SK-N-SH (cell line): ENCODE measurements around the gene CPLANE2. TPM values are rescaled to one million over a fixed set of nuclear protein-coding genes. Genes with fewer than 3 reads are reported as not detected.

Experiments used
- CTCF ChIA-PET: fragments of 300-600, 350-600 bp; formaldehyde crosslinking; extraction: SDS; loops from one replicate; lab custom pipeline; 2021; lab: Yijun Ruan, JAX
- POLR2A ChIA-PET: fragments of 350-600 bp; sonication (Branson Sonifier 250); formaldehyde crosslinking; extraction: SDS; loops from one replicate; lab custom pipeline; 2020; ENCODE audit warnings: antibody characterized with exemption, inconsistent platforms; lab: Yijun Ruan, JAX
- DNase-seq: peaks from one replicate; pipeline ENCODE4 v3.0.0; 2012
- H2AFZ ChIP-seq: fragments of 200-600 bp; sonication (generic); 2 replicates; pipeline ENCODE4 v1.8.1; 2016; ENCODE audit warnings: antibody characterized with exemption, mild to moderate bottlenecking, low read depth
- H3F3A ChIP-seq: fragments of 200-600 bp; sonication (generic); replicated peaks from 2 replicates; pipeline ENCODE3; 2016; ENCODE audit warnings: antibody characterized with exemption, mild to moderate bottlenecking; ENCODE audit not compliant: insufficient read depth
- H3K27ac ChIP-seq, 2 experiments: fragments of 200-500 bp in 1 of 2; fragments of 200-600 bp in 1 of 2; sonication (Bioruptor generic) in 1 of 2; sonication (generic), shearing (Covaris generic) in 1 of 2; 2 replicates each; pipeline versions ENCODE4 v1.5.1 to v1.6.1; 2014 to 2016; ENCODE audit warnings: low read depth in 2 of 2, inconsistent platforms in 1 of 2, low read length in 1 of 2, mild to moderate bottlenecking in 1 of 2, mixed read lengths in 1 of 2
- H3K27me3 ChIP-seq: fragments of 200-600 bp; sonication (generic), shearing (Covaris generic); 2 replicates; pipeline ENCODE4 v1.6.1; 2016; ENCODE audit warnings: mixed run types; ENCODE audit not compliant: insufficient read depth
- H3K36me3 ChIP-seq, 2 experiments: fragments of 200-500 bp in 1 of 2; fragments of 200-600 bp in 1 of 2; sonication (Bioruptor generic) in 1 of 2; sonication (generic) in 1 of 2; replicated peaks in 1 of 2; 2 replicates each; pipeline versions ENCODE3 to v1.5.1; 2014 to 2016; ENCODE audit warnings: low read length in 1 of 2, mild to moderate bottlenecking in 1 of 2; ENCODE audit not compliant: insufficient read depth in 2 of 2, control insufficient read depth in 1 of 2
- H3K4me1 ChIP-seq, 2 experiments: fragments of 200-500 bp in 1 of 2; fragments of 200-600 bp in 1 of 2; sonication (Bioruptor generic) in 1 of 2; sonication (generic), shearing (Covaris generic) in 1 of 2; 2 replicates each; pipeline versions ENCODE4 v1.5.1 to v1.6.1; 2014 to 2016; ENCODE audit warnings: low read depth in 1 of 2, low read length in 1 of 2, mixed run types in 1 of 2; ENCODE audit not compliant: insufficient read depth in 2 of 2, control insufficient read depth in 1 of 2
- H3K4me2 ChIP-seq: fragments of 200-600 bp; sonication (generic), shearing (Covaris generic); 2 replicates; pipeline ENCODE4 v1.6.1; 2017; ENCODE audit warnings: mixed run types
- H3K4me3 ChIP-seq, 2 experiments: fragments of 200-500 bp in 1 of 2; fragments of 200-600 bp in 1 of 2; sonication (Bioruptor generic) in 1 of 2; sonication (generic), shearing (Covaris generic) in 1 of 2; 2 replicates each; pipeline versions ENCODE4 v1.5.1 to v1.8.1; 2014 to 2016; ENCODE audit warnings: low read depth in 2 of 2, inconsistent platforms in 1 of 2, low read length in 1 of 2, mild to moderate bottlenecking in 1 of 2, mixed read lengths in 1 of 2, moderate library complexity in 1 of 2
- H3K79me2 ChIP-seq: fragments of 200-600 bp; sonication (generic); 2 replicates; pipeline ENCODE4 v1.8.1; 2017; ENCODE audit warnings: mild to moderate bottlenecking; ENCODE audit not compliant: insufficient read depth
- H3K9ac ChIP-seq: fragments of 200-600 bp; sonication (generic); 2 replicates; pipeline ENCODE4 v1.6.1; 2017; ENCODE audit warnings: mixed run types
- H3K9me2 ChIP-seq: fragments of 200-600 bp; sonication (generic); 2 replicates; pipeline ENCODE4 v1.6.1; 2017; ENCODE audit warnings: mixed run types
- H3K9me3 ChIP-seq: fragments of 200-600 bp; sonication (generic); 2 replicates; pipeline ENCODE4 v1.6.1; 2017; ENCODE audit warnings: mixed run types, mild to moderate bottlenecking, moderate library complexity
- H4K20me1 ChIP-seq: fragments of 200-600 bp; sonication (generic); 2 replicates; pipeline ENCODE4 v1.6.1; 2017; ENCODE audit warnings: mild to moderate bottlenecking, mixed run types; ENCODE audit not compliant: insufficient read depth
- ELF1 ChIP-seq: IDR thresholded peaks from 2 replicates; pipeline ENCODE4 v1.4.0; 2012
- EZH2phosphoT487 ChIP-seq: fragments of 200-600 bp; sonication (generic); IDR thresholded peaks from 2 replicates; pipeline ENCODE4 v1.6.1; 2017; ENCODE audit warnings: low read depth, mixed run types, mild to moderate bottlenecking, antibody characterized with exemption, moderate library complexity, borderline replicate concordance
- FOSL2 ChIP-seq: IDR thresholded peaks from 2 replicates; pipeline ENCODE4 v1.4.0; 2012; ENCODE audit warnings: low read depth, mild to moderate bottlenecking, moderate library complexity, borderline replicate concordance
- FOXM1 ChIP-seq: IDR thresholded peaks from 2 replicates; pipeline ENCODE4 v1.4.0; 2012; ENCODE audit warnings: low read depth, mild to moderate bottlenecking
- MXI1 ChIP-seq: IDR thresholded peaks from 2 replicates; pipeline ENCODE4 v1.6.1; 2012; ENCODE audit warnings: mild to moderate bottlenecking, low read depth, low read length, improper control_type of control experiment
- RAD21 ChIP-seq: IDR thresholded peaks from 2 replicates; pipeline ENCODE4 v1.6.1; 2012; ENCODE audit warnings: mild to moderate bottlenecking, low read length
- RCOR1 ChIP-seq: fragments of 150-350 bp; IDR thresholded peaks from 2 replicates; pipeline ENCODE4 v1.6.1; 2017; ENCODE audit warnings: antibody characterized with exemption, low read length
- RXRA ChIP-seq: IDR thresholded peaks from 2 replicates; pipeline ENCODE4 v1.4.0; 2012; ENCODE audit warnings: low read depth, mild to moderate bottlenecking, borderline replicate concordance
- SIN3A ChIP-seq: IDR thresholded peaks from 2 replicates; pipeline ENCODE4 v1.6.1; 2012; ENCODE audit warnings: low read depth, mild to moderate bottlenecking, low read length, moderate library complexity, borderline replicate concordance
- SMC3 ChIP-seq: IDR thresholded peaks from 2 replicates; pipeline ENCODE4 v1.6.1; 2012; ENCODE audit warnings: low read depth, low read length, improper control_type of control experiment
- TAF1 ChIP-seq: IDR thresholded peaks from 2 replicates; pipeline ENCODE4 v1.6.1; 2012; ENCODE audit warnings: low read depth, mild to moderate bottlenecking, low read length, moderate library complexity, borderline replicate concordance
- TCF12 ChIP-seq: IDR thresholded peaks from 2 replicates; pipeline ENCODE4 v1.4.0; 2012
- YY1 ChIP-seq: IDR thresholded peaks from 2 replicates; pipeline ENCODE4 v1.4.0; 2012; ENCODE audit warnings: low read depth, mild to moderate bottlenecking
- ZBTB33 ChIP-seq: IDR thresholded peaks from 2 replicates; pipeline ENCODE4 v1.4.0; 2012; ENCODE audit warnings: low read depth, borderline replicate concordance
- WGBS: methylation state at CpG from one replicate; pipeline ENCODE4 v1.1.6; 2017; ENCODE audit warnings: low lambda C conversion rate; 5-methylcytosine and 5-hydroxymethylcytosine counted together
- polyA plus RNA-seq, 3 experiments: library from polyadenylated mRNA; depleted of rRNA; stranded (reverse); fragments of >200 nt; gene quantifications; 2 replicates each; pipeline ENCODE4 v1.2.3, GENCODE V29; 2012

Gene CPLANE2
- polyA plus RNA-seq, 1 of the 3 experiments (the other 2 are of a cell fraction) = 8.6 TPM

DNA sequence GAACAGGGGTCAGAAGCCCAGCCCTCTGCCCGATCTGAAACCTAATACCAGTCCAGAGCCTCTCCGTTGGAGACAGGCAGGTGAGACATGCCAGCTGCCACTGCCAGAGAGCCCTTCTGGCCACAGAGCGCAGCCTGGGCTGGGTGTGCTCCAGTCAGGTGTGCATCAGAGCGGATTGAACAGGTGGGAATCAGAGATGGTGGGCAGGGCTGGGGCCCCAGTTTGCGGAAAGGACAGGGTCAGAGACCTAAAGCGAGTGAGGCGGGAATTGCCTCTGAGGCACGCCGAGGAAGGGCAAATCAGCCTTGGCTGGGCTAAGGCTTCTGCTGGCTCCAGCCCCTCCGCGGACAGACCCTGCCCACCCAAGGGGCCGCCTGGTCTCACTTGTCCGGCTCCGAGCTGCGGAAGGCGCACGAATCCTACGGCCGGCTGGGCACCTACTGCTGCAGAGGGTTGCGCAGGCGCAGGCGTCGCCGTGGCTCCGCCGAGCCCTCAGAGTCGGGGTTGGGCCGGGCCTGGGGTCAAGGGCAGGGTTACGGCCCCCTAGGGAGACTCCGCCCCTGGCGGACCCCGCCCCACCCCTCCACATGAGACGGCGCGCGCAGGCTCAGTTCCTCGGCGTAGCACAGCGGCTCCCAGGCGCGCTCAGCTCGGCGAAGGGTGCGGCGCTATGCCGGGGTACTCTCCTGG is 10.3 kb downstream of the CPLANE2 start:
- POLR2A ChIA-PET = interaction anchor here (1.3 kb wide), 1 partner anchor 9 kb away, joined by 3 read pairs; no protein-coding TSS in a partner anchor
- 98% methylated on average over 12 of the region's 46 CpGs for WGBS
- H3K9ac ChIP-seq = no peak overlapping the region
- DNase-seq = no peak
- no peaks in the 10 kb centered on the region for H3K27me3 ChIP-seq
- no peaks in the 10 kb centered on the region for H4K20me1 ChIP-seq
- no peaks in the 10 kb centered on the region for H3K4me1 ChIP-seq
- no peak overlapping the region for H3K4me2 ChIP-seq
- H3K9me2 ChIP-seq = no peaks in the 10 kb centered on the region
- CTCF ChIA-PET = no interaction called here
- no peaks in the 10 kb centered on the region for H3K36me3 ChIP-seq
- no peaks in the 10 kb centered on the region for H3K79me2 ChIP-seq
- no peak for TF ChIP-seq TAF1
- no peak overlapping the region for H3K27ac ChIP-seq
- H3K4me3 ChIP-seq = no peak overlapping the region
- H3K9me3 ChIP-seq = no peaks in the 10 kb centered on the region
- H3F3A ChIP-seq = no peaks in the 10 kb centered on the region
- H2AFZ ChIP-seq = no peak overlapping the region

DNA sequence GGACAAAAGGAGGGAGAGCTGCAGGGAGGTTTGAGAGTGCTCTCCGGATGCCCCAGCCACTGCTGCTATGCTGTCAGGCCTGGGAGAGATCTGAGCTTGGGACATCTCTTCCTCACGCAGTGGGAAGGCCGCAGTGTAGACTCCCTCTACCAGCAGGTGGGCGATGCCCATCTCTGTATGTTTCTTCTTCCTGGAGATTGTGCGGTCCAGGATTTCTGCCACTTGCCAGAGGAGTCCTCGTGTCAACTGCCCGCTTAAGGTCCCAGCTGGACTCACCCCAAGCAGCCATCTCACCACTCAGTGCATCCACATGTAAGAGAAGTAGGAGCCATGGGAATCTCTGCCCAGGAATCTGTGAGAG is 10.9 kb downstream of the CPLANE2 start:
- H4K20me1 ChIP-seq = no peaks in the 10 kb centered on the region
- H3K4me3 ChIP-seq = no peak overlapping the region
- no peaks in the 10 kb centered on the region for H3K27me3 ChIP-seq
- DNase-seq = no peak
- 82% methylated on average over 2 of the region's 7 CpGs for WGBS
- H3K9me3 ChIP-seq = no peaks in the 10 kb centered on the region
- no peak overlapping the region for H3K4me2 ChIP-seq
- TF ChIP-seq YY1 = no peak
- TF ChIP-seq SIN3A = no peak
- TF ChIP-seq MXI1 = no peak
- TF ChIP-seq RCOR1 = no peak
- TF ChIP-seq RXRA = no peak
- TF ChIP-seq EZH2phosphoT487 = no peak
- TF ChIP-seq SMC3 = no peak
- TF ChIP-seq RAD21 = no peak
- TF ChIP-seq TCF12 = no peak
- no peak for TF ChIP-seq ELF1
- no peak for TF ChIP-seq FOXM1
- TF ChIP-seq FOSL2 = no peak
- TF ChIP-seq ZBTB33 = no peak
- no peak overlapping the region for H3K9ac ChIP-seq
- no peak overlapping the region for H3K27ac ChIP-seq
- no peaks in the 10 kb centered on the region for H3K79me2 ChIP-seq
- no peaks in the 10 kb centered on the region for H3F3A ChIP-seq
- ChIA-PET CTCF (no interaction called here), POLR2A (interaction anchor here (1.3 kb wide), 1 partner anchor 9 kb away, joined by 3 read pairs; no protein-coding TSS in a partner anchor)
- H3K36me3 ChIP-seq = no peaks in the 10 kb centered on the region
- no peaks in the 10 kb centered on the region for H3K4me1 ChIP-seq
- no peak overlapping the region for H2AFZ ChIP-seq
- H3K9me2 ChIP-seq = no peaks in the 10 kb centered on the region
